Tibial artery (tissue), 4 donors: ENCODE data around the gene PDE3A.

Experiments
- DNase-seq, 2 donors: peaks; one replicate each; pipeline ENCODE4 v3.0.0-alpha.2; 2019
- H3K27ac ChIP-seq, 2 donors: fragments of 200-600 bp; sonication (generic) in 1 of 2; 1 replicate in 1 of 2; 2 replicates in 1 of 2; pipeline ENCODE4 v1.5.1; 2018 to 2019; ENCODE audit warnings: mild to moderate bottlenecking in 1 of 2
- H3K27me3 ChIP-seq, 2 donors: fragments of 200-600 bp; sonication (generic) in 1 of 2; one replicate each; pipeline versions ENCODE4 v1.5.1 to v1.6.0; 2016 to 2019
- H3K36me3 ChIP-seq, 3 donors: fragments of 200-600 bp; sonication (generic) in 2 of 3; one replicate each; pipeline ENCODE4 v1.5.1; 2016 to 2019; ENCODE audit warnings: mild to moderate bottlenecking in 2 of 3
- H3K4me1 ChIP-seq, 4 donors: fragments of 200-600 bp; sonication (generic) in 2 of 4; 1 replicate in 3 of 4; 2 replicates in 1 of 4; pipeline ENCODE4 v1.5.1; 2016 to 2019
- H3K4me3 ChIP-seq, 2 donors: fragments of 200-600 bp; sonication (generic) in 1 of 2; 1 replicate in 1 of 2; 2 replicates in 1 of 2; pipeline ENCODE4 v1.5.1; 2018 to 2019; ENCODE audit warnings: mild to moderate bottlenecking in 2 of 2
- H3K9me3 ChIP-seq, 3 donors: fragments of 200-600 bp; sonication (generic) in 1 of 3; one replicate each; pipeline ENCODE4 v1.5.1; 2016 to 2019
- intact Hi-C: fragments of 100-400 bp; cut with DNase I; formaldehyde crosslinking; loops from one replicate; pipeline ENCODE4 v1.15.0; 2023; ENCODE audit warnings: low total_unique reads
- TF ChIP-seq, protein P1 (sequence below), 2 experiments: fragments of 200-600 bp in 1 of 2; fragments of 450-650 bp in 1 of 2; IDR thresholded peaks; one replicate each; pipeline ENCODE4 v1.5.1; 2017 to 2019; ENCODE audit warnings: antibody characterized with exemption in 2 of 2, mild to moderate bottlenecking in 1 of 2, moderate library complexity in 1 of 2

PDE3A gene

DNA sequence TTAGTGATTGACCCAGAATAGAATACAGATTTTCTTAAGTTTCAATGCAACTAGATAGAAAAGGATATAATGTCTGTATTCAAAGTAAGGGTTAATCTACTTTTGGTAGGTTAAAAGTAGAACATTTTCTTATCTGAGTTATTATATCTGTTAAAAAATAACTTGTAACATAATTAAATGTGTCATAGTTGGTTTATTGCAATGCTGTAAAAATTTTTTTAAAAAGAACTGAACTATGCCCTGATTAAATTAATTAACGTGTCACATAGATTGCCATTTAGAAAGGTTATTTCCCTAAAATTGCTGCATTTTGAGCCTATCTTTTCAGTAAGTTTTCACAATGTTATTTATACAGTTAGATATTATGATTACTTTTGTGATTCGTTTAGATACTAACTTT lies 89.2 kb downstream of the PDE3A start:
- Histone ChIP-seq H3K36me3 (no peaks in the 10 kb centered on the region), H3K27ac (no peak overlapping the region), H3K9me3 (no peaks in the 10 kb centered on the region), H3K4me1 (peaks cover 0 to 31% (median 0%) of the 10 kb centered on the region in 4 donors), H3K27me3 (no peaks in the 10 kb centered on the region), H3K4me3 (no peak overlapping the region)
- DNase-seq: no peak
- intact Hi-C loops: no loop called here
- TF ChIP-seq, protein P1, sequence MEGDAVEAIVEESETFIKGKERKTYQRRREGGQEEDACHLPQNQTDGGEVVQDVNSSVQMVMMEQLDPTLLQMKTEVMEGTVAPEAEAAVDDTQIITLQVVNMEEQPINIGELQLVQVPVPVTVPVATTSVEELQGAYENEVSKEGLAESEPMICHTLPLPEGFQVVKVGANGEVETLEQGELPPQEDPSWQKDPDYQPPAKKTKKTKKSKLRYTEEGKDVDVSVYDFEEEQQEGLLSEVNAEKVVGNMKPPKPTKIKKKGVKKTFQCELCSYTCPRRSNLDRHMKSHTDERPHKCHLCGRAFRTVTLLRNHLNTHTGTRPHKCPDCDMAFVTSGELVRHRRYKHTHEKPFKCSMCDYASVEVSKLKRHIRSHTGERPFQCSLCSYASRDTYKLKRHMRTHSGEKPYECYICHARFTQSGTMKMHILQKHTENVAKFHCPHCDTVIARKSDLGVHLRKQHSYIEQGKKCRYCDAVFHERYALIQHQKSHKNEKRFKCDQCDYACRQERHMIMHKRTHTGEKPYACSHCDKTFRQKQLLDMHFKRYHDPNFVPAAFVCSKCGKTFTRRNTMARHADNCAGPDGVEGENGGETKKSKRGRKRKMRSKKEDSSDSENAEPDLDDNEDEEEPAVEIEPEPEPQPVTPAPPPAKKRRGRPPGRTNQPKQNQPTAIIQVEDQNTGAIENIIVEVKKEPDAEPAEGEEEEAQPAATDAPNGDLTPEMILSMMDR (IDR thresholded peaks at IDR 0.05): no peak

DNA sequence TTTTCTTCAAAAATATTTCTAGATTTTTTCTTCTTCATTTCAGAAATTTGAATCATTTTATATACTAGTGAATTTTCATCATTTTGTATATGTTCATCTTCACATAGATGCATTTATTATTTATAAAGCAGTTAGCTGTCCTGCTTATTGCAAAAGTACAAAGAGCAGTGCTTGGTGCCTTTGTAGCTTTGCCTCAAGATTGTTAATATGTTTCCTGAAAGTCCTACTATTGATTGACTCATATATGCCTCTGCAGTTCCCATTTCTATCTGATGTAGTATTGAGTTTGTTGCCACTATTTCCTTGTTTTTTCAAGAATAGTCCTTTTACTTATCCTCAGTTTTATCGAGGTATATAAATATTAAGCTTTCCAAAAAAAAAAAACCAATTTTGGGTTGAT lies 89.7 kb downstream of the PDE3A start:
- peaks cover 0 to 35% (median 0%) of the 10 kb centered on the region in 4 donors for H3K4me1 ChIP-seq
- H3K27ac ChIP-seq: peak overlapping the region in 1 of 2 donors; percentile 15
- H3K4me3 ChIP-seq: no peak overlapping the region
- no peaks in the 10 kb centered on the region for H3K9me3 ChIP-seq
- no peak for DNase-seq
- TF ChIP-seq, protein P1 (IDR thresholded peaks at IDR 0.05): no peak
- no peaks in the 10 kb centered on the region for H3K36me3 ChIP-seq
- intact Hi-C loops: no loop called here
- H3K27me3 ChIP-seq: no peaks in the 10 kb centered on the region

DNA sequence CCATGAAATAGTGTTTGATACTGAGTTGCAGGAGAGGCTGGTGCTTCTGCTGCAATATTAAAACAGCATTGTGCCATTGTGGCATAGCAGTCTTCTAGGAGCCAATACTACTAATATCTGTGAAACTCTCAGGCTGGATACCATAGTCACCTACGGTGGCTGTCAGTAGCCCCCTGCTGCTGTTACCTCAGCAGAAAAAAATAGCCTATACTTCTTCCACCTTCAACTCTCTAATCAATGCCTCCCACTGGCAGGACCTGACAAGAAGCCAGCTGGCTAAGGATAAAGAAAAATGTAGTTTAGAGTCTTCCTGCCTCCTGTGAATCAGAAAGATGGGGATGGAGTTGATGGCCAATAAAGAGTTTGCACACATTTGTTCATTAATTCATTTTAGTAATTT lies 91.6 kb downstream of the PDE3A start:
- DNase-seq: no peak
- no peak overlapping the region for H3K27ac ChIP-seq
- peaks cover 0 to 40% (median under 1%) of the 10 kb centered on the region in 4 donors for H3K4me1 ChIP-seq
- TF ChIP-seq, protein P1 (IDR thresholded peaks at IDR 0.05): no peak
- H3K9me3 ChIP-seq: no peaks in the 10 kb centered on the region
- H3K4me3 ChIP-seq: no peak overlapping the region
- H3K27me3 ChIP-seq: no peaks in the 10 kb centered on the region
- intact Hi-C loops: no loop called here
- no peaks in the 10 kb centered on the region for H3K36me3 ChIP-seq

DNA sequence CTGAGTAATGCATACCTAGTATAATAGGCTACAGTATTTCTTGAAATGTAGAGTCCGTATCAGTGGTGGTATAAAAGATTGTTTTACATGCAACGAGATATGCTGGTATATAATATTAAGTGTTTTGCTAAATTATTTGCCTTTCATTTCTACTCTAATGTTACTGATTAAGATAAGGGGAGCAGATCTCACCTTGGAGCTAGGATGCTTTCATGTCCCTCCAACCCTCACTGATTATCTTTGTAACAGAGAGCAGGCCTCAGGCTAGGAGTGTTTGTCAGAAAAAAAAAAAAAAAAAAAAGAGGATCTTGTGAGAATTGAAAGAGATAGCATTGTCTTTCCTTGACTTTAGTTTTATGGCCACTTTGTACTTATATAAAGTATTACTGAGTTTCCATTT lies 92.6 kb downstream of the PDE3A start:
- TF ChIP-seq, protein P1 (IDR thresholded peaks at IDR 0.05): no peak
- Histone ChIP-seq H3K9me3 (no peaks in the 10 kb centered on the region), H3K4me1 (peaks cover 0 to 40% (median 7%) of the 10 kb centered on the region in 4 donors), H3K36me3 (no peaks in the 10 kb centered on the region), H3K4me3 (no peak overlapping the region), H3K27ac (no peak overlapping the region), H3K27me3 (no peaks in the 10 kb centered on the region)
- DNase-seq: no peak
- intact Hi-C loops: no loop called here

DNA sequence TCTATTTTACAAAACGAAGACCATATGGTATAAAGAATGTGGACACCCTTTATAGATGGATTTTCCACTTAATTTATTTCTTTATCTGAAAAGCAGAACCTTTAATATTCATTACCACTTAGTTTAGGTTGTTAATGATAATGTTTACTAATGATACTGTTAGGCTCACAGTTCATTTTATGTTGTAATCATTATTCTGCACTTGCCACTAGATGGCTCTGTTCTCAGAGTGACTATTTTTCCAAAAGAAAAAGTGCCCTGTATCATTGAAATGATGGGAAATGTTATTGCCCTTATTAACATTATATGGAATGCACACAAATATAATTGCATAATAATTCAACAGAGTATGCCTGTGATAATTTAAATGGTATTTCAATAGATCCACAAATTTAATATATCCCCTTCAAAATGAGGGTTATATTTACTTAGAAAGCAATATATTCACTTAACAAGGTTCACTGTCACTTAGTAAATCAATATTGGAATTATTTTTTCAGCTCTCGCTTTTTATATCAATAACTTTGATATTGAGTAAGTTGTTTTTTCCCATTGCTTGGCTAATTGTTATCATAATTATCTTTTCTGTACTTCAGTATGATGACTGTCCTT lies 95.7 kb downstream of the PDE3A start:
- intact Hi-C loops: no loop called here
- peaks cover 0 to 66% (median 21%) of the 10 kb centered on the region in 4 donors for H3K4me1 ChIP-seq
- no peak overlapping the region for H3K4me3 ChIP-seq
- H3K27ac ChIP-seq: peak overlapping the region; percentile 61 to 75
- TF ChIP-seq, protein P1 (IDR thresholded peaks at IDR 0.05): peak; percentile 46 to 67
- no peaks in the 10 kb centered on the region for H3K36me3 ChIP-seq
- H3K27me3 ChIP-seq: no peaks in the 10 kb centered on the region
- DNase-seq: no peak
- H3K9me3 ChIP-seq: no peaks in the 10 kb centered on the region
